IPS-18c (cell line): Measurements from ENCODE around the gene NTRK2.
A peak's percentile ranks its signal among the peaks of the same experiment; 100 is the strongest.

Experiments used
- H3K4me3 ChIP-seq: 2 replicates; pipeline ENCODE4 v1.7.0; 2013; ENCODE audit warnings: low read depth, mild to moderate bottlenecking, low read length, moderate library complexity; ENCODE audit not compliant: insufficient read depth
- H3K9me3 ChIP-seq: one replicate; pipeline ENCODE4 v1.6.1; 2013; ENCODE audit warnings: mild to moderate bottlenecking, low read length, moderate library complexity; ENCODE audit not compliant: control insufficient read depth, insufficient read depth

Gene NTRK2

DNA sequence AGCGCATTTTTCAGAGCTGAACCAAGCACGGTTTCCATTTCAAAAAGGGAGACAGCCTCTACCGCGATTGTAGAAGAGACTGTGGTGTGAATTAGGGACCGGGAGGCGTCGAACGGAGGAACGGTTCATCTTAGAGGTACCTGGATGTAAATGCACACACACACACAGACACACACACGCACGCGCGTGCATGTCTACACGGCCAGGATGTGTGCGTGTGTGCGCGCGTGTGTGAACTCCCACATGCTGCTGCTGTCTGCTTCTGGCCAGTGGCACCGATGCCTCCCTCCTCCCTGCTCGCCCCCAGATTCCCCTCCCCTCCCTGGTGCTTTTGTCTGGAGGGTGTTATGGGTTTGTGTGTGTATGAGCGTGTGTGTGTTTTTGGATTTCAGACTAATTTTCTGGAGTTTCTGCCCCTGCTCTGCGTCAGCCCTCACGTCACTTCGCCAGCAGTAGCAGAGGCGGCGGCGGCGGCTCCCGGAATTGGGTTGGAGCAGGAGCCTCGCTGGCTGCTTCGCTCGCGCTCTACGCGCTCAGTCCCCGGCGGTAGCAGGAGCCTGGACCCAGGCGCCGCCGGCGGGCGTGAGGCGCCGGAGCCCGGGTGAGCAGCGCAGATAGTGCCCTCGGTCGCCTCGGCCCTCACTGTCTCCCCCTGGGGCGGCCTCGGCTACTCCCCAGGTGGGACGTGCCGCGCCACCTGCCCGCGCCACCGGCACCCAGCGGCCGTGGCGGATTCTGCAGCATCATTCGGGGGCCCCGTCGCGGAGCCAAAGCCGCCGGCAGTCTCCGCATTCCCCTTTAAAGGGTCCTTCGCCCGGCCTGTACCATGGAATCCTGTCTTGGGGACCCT is at the start of gene NTRK2:
TSS of gene NTRK2 (plus strand) at position 442 of the 850 bp plus-strand sequence. CDS start 1,020 bp downstream, outside the sequence.
- Histone ChIP-seq H3K4me3 (peak within 1 kb of the TSS; percentile 50), H3K9me3 (no peaks in the 10 kb centered on the region)

DNA sequence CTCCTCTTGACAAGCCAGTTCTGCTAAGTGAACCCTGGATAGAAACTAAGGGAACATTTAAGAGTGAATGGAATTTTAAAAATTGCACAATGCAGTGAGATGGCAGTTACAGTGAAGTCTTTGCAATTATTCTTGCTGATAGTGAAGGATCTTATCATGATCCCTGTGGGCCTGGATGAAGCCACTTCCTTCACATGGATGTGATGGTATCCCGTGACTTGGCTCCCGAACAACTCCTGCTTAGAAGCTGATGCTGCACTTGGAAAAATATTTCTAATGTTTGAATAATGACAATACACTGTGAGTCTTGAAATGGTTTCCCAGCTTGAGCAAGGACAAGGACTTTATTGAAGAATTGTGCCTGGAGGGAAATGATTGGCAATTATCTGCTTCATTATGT is 49.2 kb upstream of the NTRK2 start:
- no peak overlapping the region for H3K4me3 ChIP-seq
- no peaks in the 10 kb centered on the region for H3K9me3 ChIP-seq

DNA sequence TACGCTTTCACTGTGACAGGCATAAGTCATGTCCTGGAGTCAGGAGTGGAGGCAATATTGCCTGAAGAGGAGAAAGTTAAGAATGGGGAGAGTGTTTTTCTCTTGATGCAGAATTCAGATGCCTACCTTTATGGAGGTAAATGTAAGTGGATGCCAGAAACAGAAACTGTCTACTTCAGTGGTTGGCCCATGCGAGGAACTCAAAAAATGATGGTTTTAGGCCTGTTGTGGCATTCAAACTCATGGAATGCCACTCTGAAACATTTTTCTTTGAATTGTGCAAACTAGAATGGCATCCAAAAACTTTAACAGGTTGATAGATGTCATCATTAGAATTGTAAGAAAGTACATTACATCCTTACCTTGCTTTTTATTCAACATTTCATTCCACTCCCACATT is 47.7 kb upstream of the NTRK2 start:
- H3K9me3 ChIP-seq = no peaks in the 10 kb centered on the region
- no peak overlapping the region for H3K4me3 ChIP-seq

DNA sequence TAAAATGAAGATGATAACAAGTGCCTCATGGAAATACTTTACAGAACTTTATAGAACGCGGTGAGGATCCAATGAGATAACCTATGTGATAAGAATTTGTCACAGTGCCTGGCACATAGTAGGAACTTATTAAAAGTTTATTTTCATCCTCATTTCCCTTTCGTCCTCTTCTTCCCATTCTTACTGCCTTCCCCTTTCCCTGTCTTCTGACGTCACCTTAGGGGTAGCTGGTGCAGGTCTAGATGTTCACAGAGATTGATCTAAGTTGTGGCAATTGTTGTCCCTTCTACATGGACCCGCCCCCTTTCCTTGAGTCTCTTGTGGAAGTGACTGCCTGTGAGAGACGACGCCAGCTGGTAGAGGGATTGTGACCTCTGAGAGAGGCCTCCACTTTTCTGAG is 46.5 kb upstream of the NTRK2 start:
- Histone ChIP-seq H3K9me3 (no peaks in the 10 kb centered on the region), H3K4me3 (no peak overlapping the region)

DNA sequence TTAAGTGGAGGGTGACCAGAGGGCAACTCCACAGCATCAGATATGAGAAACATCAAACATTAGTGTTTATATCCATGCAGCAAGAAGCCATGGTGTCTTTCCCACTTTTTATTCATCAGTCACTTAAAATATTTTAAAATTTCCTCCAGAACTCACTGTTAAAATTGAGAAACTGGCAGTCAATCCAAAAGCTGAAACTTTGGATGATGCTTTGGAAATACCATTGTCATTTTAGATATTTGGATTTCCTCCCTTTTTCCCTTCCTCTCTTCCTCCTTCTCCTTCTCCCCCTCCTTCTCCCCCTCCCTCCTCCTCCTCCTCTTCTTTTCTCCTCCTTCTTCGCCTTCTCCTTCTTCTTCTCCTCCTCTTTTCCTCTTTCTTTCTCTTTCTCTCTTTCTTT is 33.1 kb upstream of the NTRK2 start:
- Histone ChIP-seq H3K4me3 (no peak overlapping the region), H3K9me3 (peaks cover 3% of the 10 kb centered on the region)

DNA sequence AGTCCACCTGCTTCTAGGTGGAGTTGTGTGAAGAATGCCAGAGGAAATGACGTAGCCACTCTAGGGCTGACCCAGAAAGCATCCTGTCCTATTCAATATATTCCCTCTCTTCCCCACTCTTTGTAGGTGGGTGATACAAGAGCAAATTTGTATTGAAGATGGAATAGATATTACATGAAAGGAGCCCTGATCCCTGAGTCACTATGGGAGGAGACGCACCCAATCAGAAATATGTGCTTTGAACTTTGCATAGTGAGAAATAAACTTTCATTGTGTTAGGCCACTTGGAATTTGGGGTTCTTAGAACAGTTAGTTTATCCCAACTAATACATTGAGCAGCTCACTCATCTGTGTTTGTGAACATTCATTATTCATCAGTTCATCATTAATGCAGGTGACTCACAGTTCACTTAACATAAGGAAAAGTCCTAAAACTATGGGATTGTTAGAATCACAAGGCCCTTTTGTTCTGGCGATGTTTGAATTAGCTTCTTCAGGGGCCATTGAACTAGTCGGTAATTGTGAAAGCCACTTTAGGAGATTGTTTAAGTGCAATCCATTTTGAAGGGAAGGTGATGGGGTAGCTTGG is 26.9 kb upstream of the NTRK2 start:
- no peak overlapping the region for H3K4me3 ChIP-seq
- peaks cover 3% of the 10 kb centered on the region for H3K9me3 ChIP-seq

DNA sequence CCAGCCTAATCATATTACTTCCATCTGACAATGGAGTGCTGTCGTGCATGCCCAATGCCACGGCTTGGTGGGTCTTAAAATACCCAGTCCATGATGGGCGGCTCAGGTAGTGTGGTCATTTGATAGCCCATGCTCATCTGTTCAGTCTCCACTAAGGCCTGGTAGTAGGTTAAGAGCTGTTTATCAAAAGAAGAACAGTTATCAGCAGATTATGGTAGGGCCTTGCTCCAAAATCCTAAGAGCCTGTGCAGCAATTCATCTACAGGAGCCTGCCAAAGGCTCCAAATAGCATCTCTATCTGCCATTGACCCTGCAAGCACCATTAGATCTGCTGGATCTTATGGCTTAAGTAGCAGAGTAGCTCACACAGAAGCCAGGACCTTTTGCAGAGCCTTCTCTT is 21.8 kb upstream of the NTRK2 start:
- Histone ChIP-seq H3K4me3 (no peak overlapping the region), H3K9me3 (no peaks in the 10 kb centered on the region)

DNA sequence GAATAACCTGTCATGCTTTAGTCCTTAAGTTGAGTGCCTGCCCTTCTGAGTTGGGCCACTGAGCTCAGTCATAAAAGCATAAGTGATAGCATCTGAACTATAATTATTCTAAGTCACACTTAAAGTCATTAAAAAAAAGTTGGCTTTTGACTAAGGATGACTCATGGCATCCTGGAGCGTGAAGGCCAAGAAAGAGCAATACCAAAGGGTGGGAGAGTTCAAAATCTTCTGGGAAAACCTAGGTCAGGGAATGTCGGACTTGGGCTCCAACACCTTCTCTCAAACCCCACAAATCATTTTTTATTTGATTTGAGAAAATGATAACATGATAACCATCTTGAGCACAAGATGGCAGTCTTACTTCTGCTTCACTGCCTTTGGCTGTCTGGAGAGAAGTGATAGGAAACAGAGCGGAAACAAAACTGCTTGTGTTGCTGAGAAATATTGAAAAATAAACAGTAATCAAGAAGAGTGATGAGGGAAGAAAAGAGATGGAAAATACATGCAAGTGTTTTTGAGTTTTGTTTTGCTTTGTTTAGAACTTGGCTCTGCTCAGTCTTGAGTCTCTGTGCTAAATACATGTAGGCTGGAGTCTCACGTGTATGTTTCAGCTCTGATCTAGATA is 16.9 kb upstream of the NTRK2 start:
- Histone ChIP-seq H3K4me3 (no peak overlapping the region), H3K9me3 (no peaks in the 10 kb centered on the region)

DNA sequence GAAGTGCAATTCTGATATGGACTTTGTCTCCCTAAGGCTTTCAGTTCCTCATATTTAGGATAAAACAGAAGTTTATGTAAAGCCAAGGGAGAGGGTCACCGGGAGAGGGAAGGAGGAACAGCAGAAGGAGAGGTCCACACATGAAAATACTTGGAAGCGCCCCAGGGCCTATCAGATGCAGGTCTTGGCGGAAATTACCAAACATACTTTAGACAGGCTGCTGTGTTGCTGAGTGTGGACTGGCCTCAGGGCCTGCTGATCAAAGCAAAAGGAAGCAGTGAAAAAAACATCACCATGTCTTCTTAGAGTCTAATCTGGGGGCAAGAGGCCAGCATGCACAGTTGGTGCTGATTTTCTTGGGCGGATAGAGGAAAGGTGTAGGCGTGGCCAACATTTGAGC is 14.1 kb upstream of the NTRK2 start:
- Histone ChIP-seq H3K9me3 (no peaks in the 10 kb centered on the region), H3K4me3 (no peak overlapping the region)

DNA sequence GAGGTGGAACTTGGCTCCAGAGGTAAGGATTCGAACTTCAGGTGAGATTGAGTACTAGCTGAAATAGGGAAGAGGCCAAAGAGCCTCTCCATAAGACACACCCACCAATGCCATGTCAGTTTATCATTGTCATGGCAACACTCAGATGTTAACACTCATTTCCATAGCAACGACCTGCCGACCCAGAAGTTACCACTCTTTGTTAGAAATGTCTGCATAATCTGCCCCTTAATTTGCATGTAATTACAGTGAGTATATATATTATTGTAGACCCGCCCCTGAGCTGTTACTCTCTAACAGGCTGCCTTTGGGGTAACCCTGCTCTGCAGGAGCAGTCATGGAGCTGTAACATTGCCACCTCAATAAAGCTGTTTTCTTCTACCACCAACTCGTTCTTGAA is 10.2 kb upstream of the NTRK2 start:
- no peaks in the 10 kb centered on the region for H3K9me3 ChIP-seq
- H3K4me3 ChIP-seq = no peak overlapping the region

DNA sequence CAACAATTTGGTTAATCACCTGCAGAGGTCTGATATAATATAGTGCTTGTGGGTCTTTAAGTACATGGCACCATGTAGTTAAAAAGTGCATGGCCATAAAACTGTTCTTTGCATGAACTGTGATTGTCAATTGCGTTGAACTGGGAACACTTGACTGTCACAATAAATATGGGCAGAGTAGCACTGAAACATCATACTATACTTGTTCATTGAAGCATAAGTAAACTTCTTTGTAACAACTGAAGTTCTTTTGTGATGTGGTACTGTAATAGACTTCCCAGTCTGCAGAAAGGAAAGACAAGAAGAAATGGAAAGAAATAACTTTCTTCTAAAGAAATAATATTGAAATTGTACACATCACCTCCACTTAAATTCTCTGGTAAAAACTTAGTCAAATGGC is 9.8 kb upstream of the NTRK2 start:
- Histone ChIP-seq H3K4me3 (no peak overlapping the region), H3K9me3 (no peaks in the 10 kb centered on the region)

DNA sequence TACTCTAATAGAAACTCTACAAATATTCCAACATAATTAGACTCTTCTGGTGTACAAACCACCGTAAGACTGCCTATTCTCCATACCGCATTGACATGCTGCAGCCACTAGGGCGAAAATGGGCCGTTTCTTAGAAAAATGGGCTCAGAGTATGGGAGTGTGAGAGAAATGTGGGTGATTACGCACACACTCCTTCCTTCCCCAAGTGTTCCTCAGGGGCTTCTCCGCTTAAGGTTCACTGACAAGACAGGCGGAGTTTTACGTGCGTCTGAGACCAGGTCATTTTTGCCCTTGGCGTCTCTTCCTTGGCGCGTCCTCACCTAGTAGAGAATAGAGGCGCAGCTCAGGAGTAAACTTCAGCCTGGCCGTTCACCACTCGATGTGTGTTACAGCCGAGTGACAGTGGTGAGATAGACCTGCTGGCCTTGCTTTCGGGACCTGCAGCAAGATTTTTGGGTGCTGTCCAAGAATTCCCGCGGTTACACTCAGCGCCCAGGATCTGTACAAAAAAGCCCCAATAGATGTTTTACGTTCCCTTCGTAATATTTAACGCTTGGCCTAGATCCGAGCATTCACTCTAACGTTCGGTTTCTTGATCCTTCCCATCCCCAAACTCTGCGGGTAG is 1.8 kb upstream of the NTRK2 start:
- H3K9me3 ChIP-seq = no peaks in the 10 kb centered on the region
- H3K4me3 ChIP-seq = peak overlapping the region; percentile 15

DNA sequence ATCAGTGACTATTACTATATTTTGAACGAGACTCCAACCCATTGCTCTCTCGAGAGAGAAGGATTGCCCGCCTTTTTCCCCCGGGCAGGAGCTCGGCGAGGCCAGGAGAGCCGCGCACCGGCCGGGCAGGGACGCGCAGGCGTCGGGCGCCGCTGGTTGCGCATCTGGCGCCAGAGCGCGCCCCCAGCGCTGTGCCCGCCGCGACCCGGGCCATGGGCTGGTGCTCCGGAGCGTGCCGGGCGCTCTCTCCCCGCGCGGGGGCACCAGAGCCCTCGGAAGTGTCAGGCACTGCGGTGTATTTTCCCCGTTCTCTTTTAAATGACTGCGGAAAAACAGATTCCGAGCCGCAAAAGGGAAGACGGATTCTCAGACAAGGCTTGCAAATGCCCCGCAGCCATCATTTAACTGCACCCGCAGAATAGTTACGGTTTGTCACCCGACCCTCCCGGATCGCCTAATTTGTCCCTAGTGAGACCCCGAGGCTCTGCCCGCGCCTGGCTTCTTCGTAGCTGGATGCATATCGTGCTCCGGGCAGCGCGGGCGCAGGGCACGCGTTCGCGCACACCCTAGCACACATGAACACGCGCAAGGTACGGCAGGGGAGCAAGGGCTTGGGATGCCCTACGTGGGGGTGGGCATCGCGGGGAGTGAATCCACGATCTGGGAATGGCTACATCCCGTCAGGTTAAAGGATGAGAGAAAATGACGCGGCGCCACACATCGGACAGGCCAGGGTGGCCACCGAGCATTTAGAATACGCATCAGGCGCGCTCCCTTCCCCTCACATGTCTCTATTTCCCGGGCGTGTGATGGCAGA is 1.1 kb upstream of the NTRK2 start:
- no peaks in the 10 kb centered on the region for H3K9me3 ChIP-seq
- peak overlapping the region; percentile 50 for H3K4me3 ChIP-seq

DNA sequence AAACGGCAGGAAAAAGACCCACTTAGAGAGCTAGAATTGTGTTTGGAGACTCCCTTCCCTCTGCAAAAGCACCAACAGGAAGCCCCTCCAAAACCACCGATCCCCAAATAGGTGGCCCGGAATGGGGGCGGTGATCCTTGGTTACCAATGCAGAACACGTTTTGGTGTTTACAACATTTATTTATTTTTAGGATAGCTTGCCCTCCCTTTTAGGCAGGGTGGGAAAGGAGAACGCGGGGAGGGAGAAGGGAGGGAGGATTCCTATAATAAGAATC is 579 bp upstream of the NTRK2 start:
- Histone ChIP-seq H3K9me3 (no peaks in the 10 kb centered on the region), H3K4me3 (peak overlapping the region; percentile 50; the same call in 1 of the 2 replicates)

DNA sequence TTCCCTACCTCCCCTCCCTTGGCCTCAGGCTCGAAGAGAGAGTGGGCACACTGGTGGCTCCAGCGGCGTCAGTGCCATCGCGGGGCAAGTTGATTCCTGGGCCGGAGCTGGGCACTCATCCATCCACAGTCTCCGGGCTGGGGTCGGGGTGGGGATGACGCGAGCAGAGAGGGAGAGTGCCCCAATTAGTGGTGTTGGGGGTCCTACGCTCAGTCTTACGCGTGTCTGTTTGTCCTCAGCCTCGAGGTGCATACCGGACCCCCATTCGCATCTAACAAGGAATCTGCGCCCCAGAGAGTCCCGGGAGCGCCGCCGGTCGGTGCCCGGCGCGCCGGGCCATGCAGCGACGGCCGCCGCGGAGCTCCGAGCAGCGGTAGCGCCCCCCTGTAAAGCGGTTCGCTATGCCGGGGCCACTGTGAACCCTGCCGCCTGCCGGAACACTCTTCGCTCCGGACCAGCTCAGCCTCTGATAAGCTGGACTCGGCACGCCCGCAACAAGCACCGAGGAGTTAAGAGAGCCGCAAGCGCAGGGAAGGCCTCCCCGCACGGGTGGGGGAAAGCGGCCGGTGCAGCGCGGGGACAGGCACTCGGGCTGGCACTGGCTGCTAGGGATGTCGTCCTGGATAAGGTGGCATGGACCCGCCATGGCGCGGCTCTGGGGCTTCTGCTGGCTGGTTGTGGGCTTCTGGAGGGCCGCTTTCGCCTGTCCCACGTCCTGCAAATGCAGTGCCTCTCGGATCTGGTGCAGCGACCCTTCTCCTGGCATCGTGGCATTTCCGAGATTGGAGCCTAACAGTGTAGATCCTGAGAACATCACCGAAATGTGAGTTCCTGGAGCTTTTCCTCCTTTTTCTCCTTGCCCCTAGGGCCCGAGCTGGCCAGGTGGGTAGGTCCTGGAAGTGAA is 861 bp downstream of the NTRK2 start:
- Histone ChIP-seq H3K4me3 (peak overlapping the region; percentile 50), H3K9me3 (no peaks in the 10 kb centered on the region)
